ENCODE measurements around the gene ARHGAP44.

The ARHGAP44 gene

GRCh38 chr17:12928736-12929135 is 139.4 kb downstream of the ARHGAP44 start:
- Histone ChIP-seq H3K4me1 (ENCODE audit: insufficient read depth, low read length) (no peaks in the 10 kb centered on the region), H3K27me3 (ENCODE audit: control insufficient read depth in 1 of 2, insufficient read depth in 2 of 2, low read length in 2 of 2) (no peaks in the 10 kb centered on the region), H3K27ac (ENCODE audit: low read depth, low read length) (no peak overlapping the region), H3K9ac (ENCODE audit: low read length) (no peak overlapping the region), H3K9me3 (ENCODE audit: low read length) (no peaks in the 10 kb centered on the region), H3K4me3 (ENCODE audit: low read depth in 1 of 2, low read length in 2 of 2) (no peak overlapping the region), H3K36me3 (ENCODE audit: insufficient read depth, low read length) (no peaks in the 10 kb centered on the region)

GRCh38 chr17:12936501-12936900 is 147.2 kb downstream of the ARHGAP44 start:
- Histone ChIP-seq H3K4me1 (ENCODE audit: insufficient read depth, low read length) (no peaks in the 10 kb centered on the region), H3K9ac (ENCODE audit: low read length) (no peak overlapping the region), H3K27me3 (ENCODE audit: control insufficient read depth in 1 of 2, insufficient read depth in 2 of 2, low read length in 2 of 2) (no peaks in the 10 kb centered on the region), H3K9me3 (ENCODE audit: low read length) (no peaks in the 10 kb centered on the region), H3K4me3 (ENCODE audit: low read depth in 1 of 2, low read length in 2 of 2) (no peak overlapping the region), H3K27ac (ENCODE audit: low read depth, low read length) (no peak overlapping the region), H3K36me3 (ENCODE audit: insufficient read depth, low read length) (no peaks in the 10 kb centered on the region)

GRCh38 chr17:12940699-12941098 is 151.4 kb downstream of the ARHGAP44 start:
- Histone ChIP-seq H3K36me3 (ENCODE audit: insufficient read depth, low read length) (no peaks in the 10 kb centered on the region), H3K9me3 (ENCODE audit: low read length) (no peaks in the 10 kb centered on the region), H3K4me1 (ENCODE audit: insufficient read depth, low read length) (no peaks in the 10 kb centered on the region), H3K27me3 (ENCODE audit: control insufficient read depth in 1 of 2, insufficient read depth in 2 of 2, low read length in 2 of 2) (no peaks in the 10 kb centered on the region), H3K4me3 (ENCODE audit: low read depth in 1 of 2, low read length in 2 of 2) (no peak overlapping the region), H3K9ac (ENCODE audit: low read length) (no peak overlapping the region), H3K27ac (ENCODE audit: low read depth, low read length) (no peak overlapping the region)

GRCh38 chr17:12947047-12947446 is 157.7 kb downstream of the ARHGAP44 start:
- no peak overlapping the region for H3K4me3 ChIP-seq (ENCODE audit: low read depth in 1 of 2, low read length in 2 of 2)
- H3K4me1 ChIP-seq (ENCODE audit: insufficient read depth, low read length): no peaks in the 10 kb centered on the region
- H3K9ac ChIP-seq (ENCODE audit: low read length): no peak overlapping the region
- H3K27me3 ChIP-seq (ENCODE audit: control insufficient read depth in 1 of 2, insufficient read depth in 2 of 2, low read length in 2 of 2): no peaks in the 10 kb centered on the region
- H3K27ac ChIP-seq (ENCODE audit: low read depth, low read length): no peak overlapping the region
- no peaks in the 10 kb centered on the region for H3K36me3 ChIP-seq (ENCODE audit: insufficient read depth, low read length)
- H3K9me3 ChIP-seq (ENCODE audit: low read length): no peaks in the 10 kb centered on the region

GRCh38 chr17:12952012-12952411 is 162.7 kb downstream of the ARHGAP44 start:
- no peaks in the 10 kb centered on the region for H3K36me3 ChIP-seq (ENCODE audit: insufficient read depth, low read length)
- H3K27me3 ChIP-seq (ENCODE audit: control insufficient read depth in 1 of 2, insufficient read depth in 2 of 2, low read length in 2 of 2): no peaks in the 10 kb centered on the region
- H3K9ac ChIP-seq (ENCODE audit: low read length): no peak overlapping the region
- no peaks in the 10 kb centered on the region for H3K9me3 ChIP-seq (ENCODE audit: low read length)
- no peaks in the 10 kb centered on the region for H3K4me1 ChIP-seq (ENCODE audit: insufficient read depth, low read length)
- H3K4me3 ChIP-seq (ENCODE audit: low read depth in 1 of 2, low read length in 2 of 2): no peak overlapping the region
- no peak overlapping the region for H3K27ac ChIP-seq (ENCODE audit: low read depth, low read length)

- no peaks in the 10 kb centered on the region for H3K36me3 ChIP-seq (ENCODE audit: insufficient read depth, low read length)
- no peaks in the 10 kb centered on the region for H3K9me3 ChIP-seq (ENCODE audit: low read length)
- no peak overlapping the region for H3K9ac ChIP-seq (ENCODE audit: low read length)
- H3K27me3 ChIP-seq (ENCODE audit: control insufficient read depth in 1 of 2, insufficient read depth in 2 of 2, low read length in 2 of 2): no peaks in the 10 kb centered on the region
- H3K4me1 ChIP-seq (ENCODE audit: insufficient read depth, low read length): no peaks in the 10 kb centered on the region
- H3K4me3 ChIP-seq (ENCODE audit: low read depth in 1 of 2, low read length in 2 of 2): no peak overlapping the region
- H3K27ac ChIP-seq (ENCODE audit: low read depth, low read length): no peak overlapping the region
Measured at GRCh38 chr17:12953156-12953555, 163.9 kb downstream of the ARHGAP44 start.

- Histone ChIP-seq H3K27me3 (ENCODE audit: control insufficient read depth in 1 of 2, insufficient read depth in 2 of 2, low read length in 2 of 2) (no peaks in the 10 kb centered on the region), H3K36me3 (ENCODE audit: insufficient read depth, low read length) (no peaks in the 10 kb centered on the region), H3K4me3 (ENCODE audit: low read depth in 1 of 2, low read length in 2 of 2) (no peak overlapping the region), H3K9ac (ENCODE audit: low read length) (no peak overlapping the region), H3K9me3 (ENCODE audit: low read length) (no peaks in the 10 kb centered on the region), H3K27ac (ENCODE audit: low read depth, low read length) (no peak overlapping the region), H3K4me1 (ENCODE audit: insufficient read depth, low read length) (no peaks in the 10 kb centered on the region)
Measured at GRCh38 chr17:12955521-12955920, 166.2 kb downstream of the ARHGAP44 start.

- Histone ChIP-seq H3K4me1 (ENCODE audit: insufficient read depth, low read length) (no peaks in the 10 kb centered on the region), H3K27me3 (ENCODE audit: control insufficient read depth in 1 of 2, insufficient read depth in 2 of 2, low read length in 2 of 2) (no peaks in the 10 kb centered on the region), H3K27ac (ENCODE audit: low read depth, low read length) (no peak overlapping the region), H3K36me3 (ENCODE audit: insufficient read depth, low read length) (no peaks in the 10 kb centered on the region), H3K4me3 (ENCODE audit: low read depth in 1 of 2, low read length in 2 of 2) (no peak overlapping the region), H3K9me3 (ENCODE audit: low read length) (no peaks in the 10 kb centered on the region), H3K9ac (ENCODE audit: low read length) (no peak overlapping the region)
Measured at GRCh38 chr17:12958786-12959185, 169.5 kb downstream of the ARHGAP44 start.

- no peaks in the 10 kb centered on the region for H3K9me3 ChIP-seq (ENCODE audit: low read length)
- H3K9ac ChIP-seq (ENCODE audit: low read length): no peak overlapping the region
- H3K27ac ChIP-seq (ENCODE audit: low read depth, low read length): no peak overlapping the region
- H3K4me3 ChIP-seq (ENCODE audit: low read depth in 1 of 2, low read length in 2 of 2): no peak overlapping the region
- no peaks in the 10 kb centered on the region for H3K27me3 ChIP-seq (ENCODE audit: control insufficient read depth in 1 of 2, insufficient read depth in 2 of 2, low read length in 2 of 2)
- no peaks in the 10 kb centered on the region for H3K4me1 ChIP-seq (ENCODE audit: insufficient read depth, low read length)
- H3K36me3 ChIP-seq (ENCODE audit: insufficient read depth, low read length): no peaks in the 10 kb centered on the region
Measured at GRCh38 chr17:12959441-12959840, 170.1 kb downstream of the ARHGAP44 start.

- no peaks in the 10 kb centered on the region for H3K36me3 ChIP-seq (ENCODE audit: insufficient read depth, low read length)
- no peak overlapping the region for H3K27ac ChIP-seq (ENCODE audit: low read depth, low read length)
- no peak overlapping the region for H3K4me3 ChIP-seq (ENCODE audit: low read depth in 1 of 2, low read length in 2 of 2)
- H3K9ac ChIP-seq (ENCODE audit: low read length): no peak overlapping the region
- H3K4me1 ChIP-seq (ENCODE audit: insufficient read depth, low read length): no peaks in the 10 kb centered on the region
- no peaks in the 10 kb centered on the region for H3K9me3 ChIP-seq (ENCODE audit: low read length)
- no peaks in the 10 kb centered on the region for H3K27me3 ChIP-seq (ENCODE audit: control insufficient read depth in 1 of 2, insufficient read depth in 2 of 2, low read length in 2 of 2)
Measured at GRCh38 chr17:12961655-12962054, 172.4 kb downstream of the ARHGAP44 start.

GRCh38 chr17:12963505-12963904 is 174.2 kb downstream of the ARHGAP44 start:
- no peaks in the 10 kb centered on the region for H3K9me3 ChIP-seq (ENCODE audit: low read length)
- H3K4me1 ChIP-seq (ENCODE audit: insufficient read depth, low read length): no peaks in the 10 kb centered on the region
- no peak overlapping the region for H3K27ac ChIP-seq (ENCODE audit: low read depth, low read length)
- H3K9ac ChIP-seq (ENCODE audit: low read length): no peak overlapping the region
- H3K27me3 ChIP-seq (ENCODE audit: control insufficient read depth in 1 of 2, insufficient read depth in 2 of 2, low read length in 2 of 2): no peaks in the 10 kb centered on the region
- no peak overlapping the region for H3K4me3 ChIP-seq (ENCODE audit: low read depth in 1 of 2, low read length in 2 of 2)
- no peaks in the 10 kb centered on the region for H3K36me3 ChIP-seq (ENCODE audit: insufficient read depth, low read length)

GRCh38 chr17:12964162-12964561 is 174.9 kb downstream of the ARHGAP44 start:
- H3K9me3 ChIP-seq (ENCODE audit: low read length): no peaks in the 10 kb centered on the region
- no peaks in the 10 kb centered on the region for H3K4me1 ChIP-seq (ENCODE audit: insufficient read depth, low read length)
- H3K27me3 ChIP-seq (ENCODE audit: control insufficient read depth in 1 of 2, insufficient read depth in 2 of 2, low read length in 2 of 2): no peaks in the 10 kb centered on the region
- H3K4me3 ChIP-seq (ENCODE audit: low read depth in 1 of 2, low read length in 2 of 2): no peak overlapping the region
- H3K9ac ChIP-seq (ENCODE audit: low read length): no peak overlapping the region
- no peaks in the 10 kb centered on the region for H3K36me3 ChIP-seq (ENCODE audit: insufficient read depth, low read length)
- no peak overlapping the region for H3K27ac ChIP-seq (ENCODE audit: low read depth, low read length)

Measured in muscle layer of colon (tissue), 2 donors.